ENCODE results near the gene FCHSD2.
"Not testable (repeated sequence)": the region's sequence is repeated elsewhere in the genome, so short reads cannot be mapped to it uniquely, and the experiment has no call there.

The FCHSD2 gene

GRCh38 chr11:73055655-73056354 is 86.3 kb downstream of the FCHSD2 start:
- DNase-seq: no peak

GRCh38 chr11:73055002-73055401 is 87.1 kb downstream of the FCHSD2 start:
- no peak for DNase-seq

DNA sequence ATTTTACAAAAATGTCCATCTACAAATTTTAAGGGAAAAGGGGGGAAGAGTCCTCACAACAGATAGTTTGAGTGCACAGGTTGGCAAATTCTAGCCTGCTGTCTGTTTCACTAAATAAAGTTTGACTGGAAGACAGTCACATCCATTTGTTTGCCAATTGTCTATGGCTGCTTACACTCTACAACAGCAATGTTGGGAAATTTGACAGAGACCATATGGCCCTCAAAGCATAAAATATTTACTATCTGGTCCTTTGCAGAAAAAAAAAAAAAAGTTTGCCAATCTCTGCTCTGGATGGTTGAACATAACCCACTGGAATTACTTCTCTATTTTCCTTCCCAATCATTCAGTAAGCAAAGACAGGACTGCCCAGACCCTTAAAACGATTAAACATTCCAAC is 88.2 kb downstream of the FCHSD2 start:
- DNase-seq: peak; percentile 47

- no peak for DNase-seq
These were observed 93.7 kb downstream of the FCHSD2 start for GRCh38 chr11:73048446-73048845.

- DNase-seq: no peak
These were observed 94.2 kb downstream of the FCHSD2 start for GRCh38 chr11:73047773-73048371.

- DNase-seq: no peak
These were observed 102.1 kb downstream of the FCHSD2 start for GRCh38 chr11:73040046-73040445.

GRCh38 chr11:73034777-73035176 is 107.3 kb downstream of the FCHSD2 start:
- no peak for DNase-seq

- DNase-seq: no peak
These were observed 107.8 kb downstream of the FCHSD2 start for GRCh38 chr11:73034331-73034730.

DNA sequence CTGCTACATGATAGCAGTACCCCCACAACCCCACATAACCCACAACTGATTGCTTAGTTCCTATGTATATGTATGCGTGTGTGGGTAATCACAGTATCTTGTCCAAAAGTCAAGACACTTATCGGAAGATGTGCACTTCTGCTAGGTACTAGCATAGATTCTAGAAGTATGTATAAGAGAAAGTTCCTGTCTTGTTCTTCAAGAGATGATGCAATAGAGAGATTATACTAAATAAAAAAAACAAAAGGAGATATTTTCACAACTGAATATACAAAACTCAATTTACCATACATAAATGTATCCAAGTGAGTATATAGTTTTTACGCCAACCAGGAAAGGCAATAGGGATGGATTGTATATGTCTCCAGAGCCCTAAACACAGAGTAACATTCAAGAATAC is 112.0 kb downstream of the FCHSD2 start:
- DNase-seq: no peak

GRCh38 chr11:73029403-73029802 is 112.7 kb downstream of the FCHSD2 start:
- no peak for DNase-seq

DNA sequence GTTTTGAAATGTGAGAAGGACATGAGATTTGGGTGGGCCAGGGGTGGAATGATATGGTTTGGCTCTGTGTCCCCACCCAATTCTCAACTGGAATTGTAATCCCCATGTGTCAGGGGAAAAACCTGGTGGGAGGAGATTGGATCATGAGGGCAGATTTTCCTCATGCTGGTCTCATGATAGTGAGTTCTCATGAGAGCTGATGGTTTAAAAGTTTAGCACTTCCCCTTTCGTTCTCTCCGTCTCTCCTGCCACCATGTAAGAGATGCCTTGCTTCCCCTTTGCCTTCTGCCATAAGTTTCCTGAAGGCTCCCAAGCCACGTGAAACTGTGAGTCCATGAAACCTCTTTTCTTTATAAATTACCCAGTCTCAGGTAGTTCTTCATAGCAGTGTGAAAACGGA is 113.5 kb downstream of the FCHSD2 start:
- no peak for DNase-seq

- DNase-seq: not testable (repeated sequence)
These were observed 114.3 kb downstream of the FCHSD2 start for GRCh38 chr11:73027840-73028239.

DNA sequence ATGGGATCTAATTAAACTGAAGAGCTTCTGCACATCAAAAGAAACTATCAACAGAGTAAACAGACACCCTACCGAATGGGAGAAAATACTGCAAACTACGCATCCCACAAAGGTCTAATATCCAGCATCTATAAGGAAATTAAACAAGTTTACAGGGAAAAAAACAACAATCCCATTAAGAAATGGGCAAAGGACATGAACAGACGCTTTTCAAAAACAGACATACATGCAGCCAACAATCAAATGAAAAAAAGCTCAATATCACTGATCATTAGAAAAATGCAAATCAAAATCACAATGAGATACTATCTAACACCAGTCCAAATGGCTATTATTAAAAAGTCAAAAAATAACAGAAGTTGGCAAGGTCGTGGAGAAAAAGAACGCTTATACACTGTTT is 117.5 kb downstream of the FCHSD2 start:
- no peak for DNase-seq

- DNase-seq: no peak
These were observed 122.1 kb downstream of the FCHSD2 start for GRCh38 chr11:73019996-73020395.

GRCh38 chr11:73019449-73019848 is 122.7 kb downstream of the FCHSD2 start:
- no peak for DNase-seq

- DNase-seq: no peak
These were observed 123.3 kb downstream of the FCHSD2 start for GRCh38 chr11:73018856-73019255.

DNA sequence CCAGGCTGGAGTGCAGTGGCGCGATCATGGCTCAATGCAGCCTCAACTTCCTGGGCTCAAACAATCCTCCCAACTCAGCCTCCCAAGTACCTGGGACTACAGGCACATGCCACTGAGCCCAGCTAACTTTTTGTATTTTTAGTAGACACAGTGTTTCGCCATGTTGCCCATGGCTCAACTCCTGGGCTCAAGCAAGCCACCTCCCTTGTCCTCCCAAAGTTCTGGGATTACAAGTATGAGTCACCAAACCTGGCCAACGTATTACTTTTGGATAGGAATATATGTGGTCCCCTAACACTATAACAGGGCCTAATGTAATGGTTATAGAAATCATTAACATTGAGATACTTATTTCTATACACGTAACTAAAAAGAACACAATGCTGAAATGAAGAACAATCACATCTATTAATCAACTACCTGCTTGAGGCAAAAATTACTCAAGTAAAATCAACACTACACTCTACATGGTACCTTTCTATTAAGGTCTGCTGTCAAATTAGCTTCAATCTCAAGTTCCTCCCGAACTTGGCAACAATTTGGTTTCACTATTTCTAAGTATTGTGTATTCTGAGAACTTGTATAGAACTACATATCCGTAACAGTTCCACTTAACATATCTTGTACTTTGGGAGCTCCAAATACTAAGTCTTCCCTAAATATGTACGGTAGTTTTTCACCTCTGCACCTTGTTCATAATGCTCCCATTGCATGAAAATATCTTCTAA is 124.9 kb downstream of the FCHSD2 start:
- DNase-seq: no peak

- no peak for DNase-seq
These were observed 129.1 kb downstream of the FCHSD2 start for GRCh38 chr11:73013021-73013420.

GRCh38 chr11:73012121-73012863 is 129.8 kb downstream of the FCHSD2 start:
- DNase-seq: no peak

- no peak for DNase-seq
These were observed 130.8 kb downstream of the FCHSD2 start for GRCh38 chr11:73011126-73011817.

DNA sequence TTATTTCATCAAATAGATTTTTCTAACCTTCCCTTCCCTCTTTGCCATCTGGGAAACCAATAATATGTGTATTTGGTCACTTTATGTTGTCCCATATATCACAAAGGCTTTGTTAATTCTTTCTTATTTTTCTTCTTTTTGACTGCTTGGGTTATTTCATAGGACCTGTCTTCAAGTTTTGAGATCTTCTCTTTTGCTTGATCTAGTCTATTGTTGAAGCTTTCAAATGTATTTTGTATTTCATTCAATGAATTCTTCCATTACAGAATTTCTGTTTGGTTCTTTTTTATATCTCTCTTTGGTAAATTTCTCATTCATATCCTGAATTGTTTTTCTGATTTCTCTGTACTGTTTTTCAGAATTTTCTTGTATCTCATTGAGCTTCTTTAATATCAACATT is 132.1 kb downstream of the FCHSD2 start:
- DNase-seq: no peak

DNA sequence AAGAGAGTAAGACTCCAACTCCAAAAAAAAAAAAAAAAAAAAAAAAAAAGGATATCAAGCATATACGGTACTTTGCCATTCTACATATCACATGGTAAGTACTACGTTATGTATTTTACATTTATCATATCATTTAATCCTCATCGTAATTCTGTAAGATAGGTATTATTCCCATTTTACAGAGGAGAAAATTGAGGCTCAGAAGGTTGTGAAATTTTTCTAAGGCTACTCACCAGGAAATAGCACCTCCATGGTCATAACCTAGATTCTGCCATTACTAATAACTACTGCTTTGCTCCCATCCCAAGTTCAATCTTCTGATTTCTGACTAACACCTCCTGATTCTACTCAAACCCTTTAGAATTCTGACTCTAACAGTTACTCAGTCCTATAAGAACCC is 138.0 kb downstream of the FCHSD2 start:
- DNase-seq: no peak

GRCh38 chr11:73003088-73003487 is 139.0 kb downstream of the FCHSD2 start:
- no peak for DNase-seq

All from NCI-H2171 treated with DMSO at 0.1 percent for 48 hours (cell line).